SJCRH30 (cell line): ENCODE results near the gene PEAK1. TPM values are rescaled to one million over a fixed set of nuclear protein-coding genes. Genes with fewer than 3 reads are reported as not detected.
"Not testable (repeated sequence)": the region's sequence is repeated elsewhere in the genome, so short reads cannot be mapped to it uniquely, and the experiment has no call there.

Source experiments
- DNase-seq, 2 experiments: peaks; one replicate each; pipeline ENCODE4 v3.0.0-alpha.2; 2015 to 2020
- H3K27ac ChIP-seq: fragments of 250-450 bp; sonication (Bioruptor Pico); 2 replicates; pipeline ENCODE4 v1.5.1; 2020; ENCODE audit warnings: mild to moderate bottlenecking, moderate library complexity
- H3K27me3 ChIP-seq: fragments of 250-450 bp; sonication (Bioruptor Pico); 2 replicates; pipeline ENCODE4 v1.5.1; 2020; ENCODE audit warnings: mild to moderate bottlenecking, moderate library complexity
- H3K36me3 ChIP-seq: fragments of 250-450 bp; sonication (Bioruptor Pico); 2 replicates; pipeline ENCODE4 v1.5.1; 2020; ENCODE audit warnings: mild to moderate bottlenecking, moderate library complexity
- H3K4me1 ChIP-seq: fragments of 250-450 bp; sonication (Bioruptor Pico); 2 replicates; pipeline ENCODE4 v1.5.1; 2020; ENCODE audit warnings: mild to moderate bottlenecking, moderate library complexity
- H3K4me3 ChIP-seq: fragments of 250-450 bp; sonication (Bioruptor Pico); 2 replicates; pipeline ENCODE4 v1.5.1; 2020; ENCODE audit warnings: mild to moderate bottlenecking, moderate library complexity
- H3K9me3 ChIP-seq: fragments of 250-450 bp; sonication (Bioruptor Pico); replicated peaks from 2 replicates; pipeline ENCODE4 v1.5.1; 2020; ENCODE audit warnings: mild to moderate bottlenecking, moderate library complexity
- total RNA-seq: library from RNA; depleted of rRNA; stranded (reverse); fragments of >200 nt; shearing (Covaris generic); gene quantifications from 2 replicates; pipeline ENCODE4 v1.2.3, GENCODE V29; 2014

The PEAK1 gene
- total RNA-seq, 1 experiment from 2014 or later: 16.1 TPM

- no peak overlapping the region for H3K27ac ChIP-seq
- H3K36me3 ChIP-seq: no peaks in the 10 kb centered on the region
- no peak overlapping the region for H3K4me3 ChIP-seq
- no peaks in the 10 kb centered on the region for H3K4me1 ChIP-seq
- no peaks in the 10 kb centered on the region for H3K9me3 ChIP-seq
- DNase-seq: no peak
- H3K27me3 ChIP-seq: no peaks in the 10 kb centered on the region
These were observed 251.3 kb downstream of the PEAK1 start for GRCh38 chr15:77168616-77169015.

GRCh38 chr15:77168141-77168540 is 251.8 kb downstream of the PEAK1 start:
- Histone ChIP-seq H3K27me3 (no peaks in the 10 kb centered on the region), H3K4me1 (no peaks in the 10 kb centered on the region), H3K4me3 (no peak overlapping the region), H3K9me3 (no peaks in the 10 kb centered on the region), H3K27ac (no peak overlapping the region), H3K36me3 (no peaks in the 10 kb centered on the region)
- DNase-seq: no peak

- H3K27ac ChIP-seq: no peak overlapping the region
- no peak for DNase-seq
- H3K9me3 ChIP-seq: no peaks in the 10 kb centered on the region
- H3K27me3 ChIP-seq: no peaks in the 10 kb centered on the region
- no peak overlapping the region for H3K4me3 ChIP-seq
- H3K4me1 ChIP-seq: no peaks in the 10 kb centered on the region
- no peaks in the 10 kb centered on the region for H3K36me3 ChIP-seq
These were observed 252.5 kb downstream of the PEAK1 start for GRCh38 chr15:77167406-77167805.

GRCh38 chr15:77163781-77164384 is 256.0 kb downstream of the PEAK1 start:
- no peak for DNase-seq
- Histone ChIP-seq H3K4me1 (no peaks in the 10 kb centered on the region), H3K36me3 (no peaks in the 10 kb centered on the region), H3K27me3 (no peaks in the 10 kb centered on the region), H3K4me3 (no peak overlapping the region), H3K9me3 (no peaks in the 10 kb centered on the region), H3K27ac (no peak overlapping the region)

GRCh38 chr15:77162872-77163633 is 256.9 kb downstream of the PEAK1 start:
- Histone ChIP-seq H3K9me3 (no peaks in the 10 kb centered on the region), H3K27ac (no peak overlapping the region), H3K4me3 (no peak overlapping the region), H3K36me3 (no peaks in the 10 kb centered on the region), H3K27me3 (no peaks in the 10 kb centered on the region; the same call in 1 of the 2 replicates), H3K4me1 (no peaks in the 10 kb centered on the region)
- DNase-seq: no peak

GRCh38 chr15:77160562-77161478 is 259.1 kb downstream of the PEAK1 start:
- H3K4me1 ChIP-seq: no peaks in the 10 kb centered on the region
- H3K9me3 ChIP-seq: no peaks in the 10 kb centered on the region
- no peaks in the 10 kb centered on the region; the same call in 1 of the 2 replicates for H3K27me3 ChIP-seq
- no peak overlapping the region for H3K27ac ChIP-seq
- no peak overlapping the region for H3K4me3 ChIP-seq
- DNase-seq: no peak
- peaks cover 5% of the 10 kb centered on the region; the same call in 1 of the 2 replicates for H3K36me3 ChIP-seq

GRCh38 chr15:77156000-77156399 is 263.9 kb downstream of the PEAK1 start:
- not testable (repeated sequence) for DNase-seq, H3K36me3 ChIP-seq, H3K9me3 ChIP-seq, H3K4me1 ChIP-seq, H3K27me3 ChIP-seq, H3K27ac ChIP-seq, H3K4me3 ChIP-seq

GRCh38 chr15:77148191-77148590 is 271.7 kb downstream of the PEAK1 start:
- Histone ChIP-seq H3K36me3 (no peaks in the 10 kb centered on the region), H3K27me3 (no peaks in the 10 kb centered on the region), H3K4me3 (no peak overlapping the region), H3K9me3 (0 out of 2 replicates have a peak, but pooled peaks cover 2% of the 10 kb centered on the region), H3K4me1 (peaks cover 49% of the 10 kb centered on the region), H3K27ac (peak overlapping the region; percentile 9; the same call in 1 of the 2 replicates)
- peak; percentile 12 to 52 for DNase-seq

GRCh38 chr15:77145370-77145769 is 274.5 kb downstream of the PEAK1 start:
- Histone ChIP-seq H3K4me1 (peaks cover 52% of the 10 kb centered on the region), H3K27me3 (no peaks in the 10 kb centered on the region), H3K4me3 (no peak overlapping the region), H3K27ac (peak overlapping the region; percentile 76), H3K36me3 (peaks cover 3% of the 10 kb centered on the region; the same call in 1 of the 2 replicates), H3K9me3 (peaks cover 7% of the 10 kb centered on the region; the same call in 1 of the 2 replicates)
- DNase-seq: no peak

GRCh38 chr15:77144492-77145070 is 275.3 kb downstream of the PEAK1 start:
- Histone ChIP-seq H3K36me3 (peaks cover 3% of the 10 kb centered on the region; the same call in 1 of the 2 replicates), H3K9me3 (peaks cover 7% of the 10 kb centered on the region; the same call in 1 of the 2 replicates), H3K4me3 (no peak overlapping the region), H3K4me1 (peaks cover 52% of the 10 kb centered on the region), H3K27me3 (no peaks in the 10 kb centered on the region), H3K27ac (peak overlapping the region; percentile 76)
- peak; percentile 72 to 79 for DNase-seq

GRCh38 chr15:77144026-77144425 is 275.9 kb downstream of the PEAK1 start:
- DNase-seq: no peak
- Histone ChIP-seq H3K27ac (peak overlapping the region; percentile 76), H3K4me1 (peaks cover 52% of the 10 kb centered on the region), H3K9me3 (peaks cover 7% of the 10 kb centered on the region; the same call in 1 of the 2 replicates), H3K4me3 (no peak overlapping the region), H3K36me3 (peaks cover 3% of the 10 kb centered on the region; the same call in 1 of the 2 replicates), H3K27me3 (no peaks in the 10 kb centered on the region)

- Histone ChIP-seq H3K36me3 (peaks cover 3% of the 10 kb centered on the region; the same call in 1 of the 2 replicates), H3K4me1 (peaks cover 52% of the 10 kb centered on the region), H3K9me3 (peaks cover 7% of the 10 kb centered on the region; the same call in 1 of the 2 replicates), H3K27me3 (no peaks in the 10 kb centered on the region), H3K27ac (peak overlapping the region; percentile 76), H3K4me3 (no peak overlapping the region)
- no peak for DNase-seq
These were observed 276.3 kb downstream of the PEAK1 start for GRCh38 chr15:77143616-77144015.

GRCh38 chr15:77143191-77143590 is 276.7 kb downstream of the PEAK1 start:
- Histone ChIP-seq H3K4me3 (no peak overlapping the region), H3K4me1 (peaks cover 49% of the 10 kb centered on the region), H3K27ac (no peak overlapping the region), H3K36me3 (peaks cover 3% of the 10 kb centered on the region; the same call in 1 of the 2 replicates), H3K27me3 (no peaks in the 10 kb centered on the region), H3K9me3 (peaks cover 7% of the 10 kb centered on the region; the same call in 1 of the 2 replicates)
- DNase-seq: no peak

GRCh38 chr15:77140220-77140619 is 279.7 kb downstream of the PEAK1 start:
- H3K4me1 ChIP-seq: peaks cover 24% of the 10 kb centered on the region
- peaks cover 3% of the 10 kb centered on the region; the same call in 1 of the 2 replicates for H3K36me3 ChIP-seq
- H3K27ac ChIP-seq: no peak overlapping the region
- peaks cover 7% of the 10 kb centered on the region; the same call in 1 of the 2 replicates for H3K9me3 ChIP-seq
- no peaks in the 10 kb centered on the region for H3K27me3 ChIP-seq
- DNase-seq: no peak
- H3K4me3 ChIP-seq: no peak overlapping the region
